ENCODE data around the gene CDH15.

DNA sequence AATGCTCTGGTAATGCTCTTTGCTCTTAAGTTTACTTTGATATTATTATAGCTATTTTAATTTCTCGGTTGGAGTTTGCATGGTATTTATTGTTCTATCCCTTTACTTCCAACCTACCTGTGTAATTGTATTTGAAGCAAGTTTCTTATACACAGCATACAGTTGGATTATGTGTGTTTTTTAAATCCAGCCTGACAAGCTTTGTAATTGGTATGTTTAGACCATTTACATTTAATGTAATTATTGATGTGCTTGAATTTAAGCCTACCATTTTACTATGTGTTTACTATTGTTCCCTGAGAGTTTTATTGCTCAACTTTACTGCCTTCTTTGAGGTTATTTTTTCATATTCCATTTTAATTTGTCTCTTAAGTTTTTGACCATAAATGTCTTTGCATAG is 42.2 kb upstream of the CDH15 start:
- TF ChIP-seq EZH2 (optimal IDR thresholded peaks at IDR 0.05; ENCODE audit: low read depth, low read length) (no peak), EZH2phosphoT487 (IDR thresholded peaks at IDR 0.05; ENCODE audit: low read length) (no peak)
- TF ChIP-seq, protein P1, sequence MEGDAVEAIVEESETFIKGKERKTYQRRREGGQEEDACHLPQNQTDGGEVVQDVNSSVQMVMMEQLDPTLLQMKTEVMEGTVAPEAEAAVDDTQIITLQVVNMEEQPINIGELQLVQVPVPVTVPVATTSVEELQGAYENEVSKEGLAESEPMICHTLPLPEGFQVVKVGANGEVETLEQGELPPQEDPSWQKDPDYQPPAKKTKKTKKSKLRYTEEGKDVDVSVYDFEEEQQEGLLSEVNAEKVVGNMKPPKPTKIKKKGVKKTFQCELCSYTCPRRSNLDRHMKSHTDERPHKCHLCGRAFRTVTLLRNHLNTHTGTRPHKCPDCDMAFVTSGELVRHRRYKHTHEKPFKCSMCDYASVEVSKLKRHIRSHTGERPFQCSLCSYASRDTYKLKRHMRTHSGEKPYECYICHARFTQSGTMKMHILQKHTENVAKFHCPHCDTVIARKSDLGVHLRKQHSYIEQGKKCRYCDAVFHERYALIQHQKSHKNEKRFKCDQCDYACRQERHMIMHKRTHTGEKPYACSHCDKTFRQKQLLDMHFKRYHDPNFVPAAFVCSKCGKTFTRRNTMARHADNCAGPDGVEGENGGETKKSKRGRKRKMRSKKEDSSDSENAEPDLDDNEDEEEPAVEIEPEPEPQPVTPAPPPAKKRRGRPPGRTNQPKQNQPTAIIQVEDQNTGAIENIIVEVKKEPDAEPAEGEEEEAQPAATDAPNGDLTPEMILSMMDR (IDR thresholded peaks at IDR 0.05; ENCODE audit: low read length), result no peak
